ENCODE data around the gene DHRSX. TPM values are rescaled to one million over a fixed set of nuclear protein-coding genes. Genes with fewer than 3 reads are reported as not detected.

DHRSX gene
- polyA plus RNA-seq, 2 of the 4 experiments (the other 2 are of a cell fraction): 32.1 to 56.3 TPM

DNA sequence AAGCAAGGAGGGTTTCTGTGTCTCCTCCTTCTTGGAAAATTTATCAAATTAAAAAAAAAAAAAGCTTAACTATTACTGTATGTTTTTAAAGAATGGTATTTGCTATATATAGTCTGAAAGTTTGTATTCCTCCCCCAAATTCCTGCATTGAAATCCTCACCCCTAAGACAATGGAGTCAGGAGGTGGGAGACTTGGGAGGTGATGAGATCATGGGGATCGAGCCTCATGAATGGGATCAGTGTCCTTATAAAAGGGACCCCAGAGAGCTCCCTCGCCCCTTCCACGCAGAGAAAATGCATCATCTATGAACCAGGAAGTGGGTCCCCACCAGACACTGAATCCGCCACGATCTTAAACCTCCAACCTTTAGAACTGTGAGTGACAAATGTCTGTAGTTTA is 50.1 kb downstream of the DHRSX start (continued):
- TF ChIP-seq E2F6 (IDR thresholded peaks at IDR 0.05; ENCODE audit: borderline replicate concordance, low read depth) (no peak), JUN (IDR thresholded peaks at IDR 0.05) (no peak), ZNF302 (CRISPR knock-in tag; IDR thresholded peaks at IDR 0.05) (no peak), FOSL2 (IDR thresholded peaks at IDR 0.05) (no peak), FOSL2 (CRISPR knock-in tag; IDR thresholded peaks at IDR 0.05) (no peak), HEYL (CRISPR knock-in tag; IDR thresholded peaks at IDR 0.05) (no peak), JUNB (IDR thresholded peaks at IDR 0.05) (no peak), RNF2 (IDR thresholded peaks at IDR 0.05; ENCODE audit: borderline replicate concordance, low read depth) (no peak), FOSB (CRISPR knock-in tag; IDR thresholded peaks at IDR 0.05) (no peak)
- TF ChIP-seq, protein P1, sequence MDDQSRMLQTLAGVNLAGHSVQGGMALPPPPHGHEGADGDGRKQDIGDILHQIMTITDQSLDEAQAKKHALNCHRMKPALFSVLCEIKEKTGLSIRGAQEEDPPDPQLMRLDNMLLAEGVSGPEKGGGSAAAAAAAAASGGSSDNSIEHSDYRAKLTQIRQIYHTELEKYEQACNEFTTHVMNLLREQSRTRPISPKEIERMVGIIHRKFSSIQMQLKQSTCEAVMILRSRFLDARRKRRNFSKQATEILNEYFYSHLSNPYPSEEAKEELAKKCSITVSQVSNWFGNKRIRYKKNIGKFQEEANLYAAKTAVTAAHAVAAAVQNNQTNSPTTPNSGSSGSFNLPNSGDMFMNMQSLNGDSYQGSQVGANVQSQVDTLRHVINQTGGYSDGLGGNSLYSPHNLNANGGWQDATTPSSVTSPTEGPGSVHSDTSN (IDR thresholded peaks at IDR 0.05): no peak
- TF ChIP-seq, protein P2, sequence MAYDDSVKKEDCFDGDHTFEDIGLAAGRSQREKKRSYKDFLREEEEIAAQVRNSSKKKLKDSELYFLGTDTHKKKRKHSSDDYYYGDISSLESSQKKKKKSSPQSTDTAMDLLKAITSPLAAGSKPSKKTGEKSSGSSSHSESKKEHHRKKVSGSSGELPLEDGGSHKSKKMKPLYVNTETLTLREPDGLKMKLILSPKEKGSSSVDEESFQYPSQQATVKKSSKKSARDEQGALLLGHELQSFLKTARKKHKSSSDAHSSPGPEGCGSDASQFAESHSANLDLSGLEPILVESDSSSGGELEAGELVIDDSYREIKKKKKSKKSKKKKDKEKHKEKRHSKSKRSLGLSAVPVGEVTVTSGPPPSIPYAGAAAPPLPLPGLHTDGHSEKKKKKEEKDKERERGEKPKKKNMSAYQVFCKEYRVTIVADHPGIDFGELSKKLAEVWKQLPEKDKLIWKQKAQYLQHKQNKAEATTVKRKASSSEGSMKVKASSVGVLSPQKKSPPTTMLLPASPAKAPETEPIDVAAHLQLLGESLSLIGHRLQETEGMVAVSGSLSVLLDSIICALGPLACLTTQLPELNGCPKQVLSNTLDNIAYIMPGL (CRISPR knock-in tag; IDR thresholded peaks at IDR 0.05; ENCODE audit: borderline replicate concordance): no peak

DNA sequence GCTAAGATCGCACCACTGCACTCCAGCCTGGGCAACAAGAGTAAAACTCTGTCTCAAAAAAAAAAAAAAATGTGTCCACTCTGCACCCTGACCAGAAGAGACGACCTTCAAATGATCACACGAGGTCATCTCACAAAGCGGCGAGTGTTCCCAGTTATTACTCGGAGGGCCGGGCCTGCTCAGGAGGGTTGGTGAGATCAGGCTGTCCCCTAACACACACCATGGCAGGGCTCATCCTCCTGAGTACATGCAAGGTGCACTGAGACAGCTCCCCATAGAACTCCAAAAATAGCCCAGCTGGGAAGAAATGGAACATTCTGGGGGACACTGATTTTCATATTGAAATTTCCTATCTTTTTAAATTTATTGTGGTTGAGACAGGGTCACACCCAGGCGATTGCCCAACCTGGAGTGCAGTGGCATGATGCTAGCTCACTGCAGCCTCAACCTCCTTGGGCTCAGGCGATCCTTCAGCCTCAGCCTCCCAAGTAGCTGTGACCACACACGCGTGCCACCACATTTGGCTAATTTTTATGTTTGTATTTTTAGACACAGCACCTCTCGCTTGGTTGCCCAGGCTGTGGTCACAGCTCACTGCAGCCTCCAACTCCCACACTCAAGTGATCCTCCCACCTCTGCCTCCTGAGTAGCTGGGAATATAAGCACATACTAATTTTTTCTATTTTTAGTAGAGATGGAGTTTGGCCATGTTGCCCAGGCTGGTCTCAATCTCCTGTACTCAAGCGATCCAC is 51.5 kb downstream of the DHRSX start:
- no peak overlapping the region for H3K27ac ChIP-seq
- peaks cover 11% of the 10 kb centered on the region; the same call in 1 of the 3 replicates for H3K4me1 ChIP-seq
- no peak for ATAC-seq
- H3K9me3 ChIP-seq: no peaks in the 10 kb centered on the region
- DNase-seq (ENCODE audit: low read depth in 1 of 2, low spot score in 1 of 2): no peak
- no peak overlapping the region for H3K4me2 ChIP-seq
- TF ChIP-seq ZC3H11A (IDR thresholded peaks at IDR 0.05) (no peak), NFE2L2 (conservative IDR thresholded peaks at IDR 0.05; ENCODE audit: low read length) (no peak), CHD2 (IDR thresholded peaks at IDR 0.05; ENCODE audit: low read length, partially characterized antibody) (no peak), EHMT2 (IDR thresholded peaks at IDR 0.05; ENCODE audit: low read depth) (no peak), GATA3 (IDR thresholded peaks at IDR 0.05; ENCODE audit: borderline replicate concordance) (no peak), ZFP36 (IDR thresholded peaks at IDR 0.05; ENCODE audit: borderline replicate concordance, partially characterized antibody) (no peak)
- TF ChIP-seq, protein P3, sequence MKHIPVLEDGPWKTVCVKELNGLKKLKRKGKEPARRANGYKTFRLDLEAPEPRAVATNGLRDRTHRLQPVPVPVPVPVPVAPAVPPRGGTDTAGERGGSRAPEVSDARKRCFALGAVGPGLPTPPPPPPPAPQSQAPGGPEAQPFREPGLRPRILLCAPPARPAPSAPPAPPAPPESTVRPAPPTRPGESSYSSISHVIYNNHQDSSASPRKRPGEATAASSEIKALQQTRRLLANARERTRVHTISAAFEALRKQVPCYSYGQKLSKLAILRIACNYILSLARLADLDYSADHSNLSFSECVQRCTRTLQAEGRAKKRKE (CRISPR knock-in tag; IDR thresholded peaks at IDR 0.05; ENCODE audit: low read depth): no peak
- H3K4me3 ChIP-seq: no peak overlapping the region
- POLR2A ChIA-PET: no interaction called here
- WGBS (ENCODE audit: missing lambda C conversion rate): 93% methylated on average over 13 of the region's 13 CpGs
- CTCF ChIA-PET: no interaction called here
- FAIRE-seq: no peak

DNA sequence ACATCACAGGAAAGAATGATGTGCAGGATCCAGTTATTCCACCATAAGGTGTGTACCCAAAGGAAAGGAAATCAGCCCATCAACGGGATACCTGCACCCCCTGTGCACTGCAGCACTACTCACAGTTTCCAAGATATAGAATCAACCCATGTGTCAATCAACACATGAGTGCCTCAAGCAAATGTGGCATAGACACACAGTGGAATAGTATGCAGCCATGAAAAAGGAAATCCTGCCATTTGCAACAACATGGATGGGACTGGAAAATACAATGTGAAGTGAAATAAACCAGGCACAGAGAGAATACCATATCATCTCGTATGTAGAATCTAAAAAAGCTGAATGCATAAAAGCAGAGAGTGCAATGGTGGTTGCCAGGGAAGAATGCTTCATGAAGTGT is 53.3 kb downstream of the DHRSX start:
- ChIA-PET CTCF (no interaction called here), POLR2A (no interaction called here)
- Histone ChIP-seq H3K4me3 (no peak overlapping the region), H3K4me1 (peaks cover 11% of the 10 kb centered on the region; the same call in 1 of the 3 replicates), H3K9me3 (no peaks in the 10 kb centered on the region), H3K27ac (no peak overlapping the region), H3K4me2 (no peak overlapping the region)
- DNase-seq (ENCODE audit: low read depth in 1 of 2, low spot score in 1 of 2): no peak
- ATAC-seq: no peak
- no peak for FAIRE-seq
- TF ChIP-seq HOXB5 (CRISPR knock-in tag; IDR thresholded peaks at IDR 0.05): no peak
- no peak for TF ChIP-seq SREBF2 (IDR thresholded peaks at IDR 0.05)
- no peak for TF ChIP-seq EHMT2 (IDR thresholded peaks at IDR 0.05; ENCODE audit: low read depth)
- TF ChIP-seq MAZ (IDR thresholded peaks at IDR 0.05; ENCODE audit: borderline replicate concordance, low read depth, low read length): no peak
- no peak for TF ChIP-seq BHLHE40 (IDR thresholded peaks at IDR 0.05; ENCODE audit: low read depth, low read length)
- no peak for TF ChIP-seq NPAS2 (CRISPR knock-in tag; IDR thresholded peaks at IDR 0.05; ENCODE audit: borderline replicate concordance)
- TF ChIP-seq CHD2 (IDR thresholded peaks at IDR 0.05; ENCODE audit: low read length, partially characterized antibody): no peak
- TF ChIP-seq ZC3H11A (IDR thresholded peaks at IDR 0.05): no peak
- TF ChIP-seq CBX8 (IDR thresholded peaks at IDR 0.05): no peak
- no peak for TF ChIP-seq NR3C1 (IDR thresholded peaks at IDR 0.05)
- no peak for TF ChIP-seq ZSCAN20 (CRISPR knock-in tag; IDR thresholded peaks at IDR 0.05)
- TF ChIP-seq, protein P1 (IDR thresholded peaks at IDR 0.05): no peak
- TF ChIP-seq GATA3 (IDR thresholded peaks at IDR 0.05; ENCODE audit: borderline replicate concordance): no peak
- TF ChIP-seq ESRRA (IDR thresholded peaks at IDR 0.05; ENCODE audit: borderline replicate concordance, low read length): no peak
- 69% methylated on average over 2 of the region's 2 CpGs for WGBS (ENCODE audit: missing lambda C conversion rate)

Data from A549 (cell line).